Spleen (tissue), 11 donors: ENCODE results near the gene MARK1. TPM values are rescaled to one million over a fixed set of nuclear protein-coding genes. Genes with fewer than 3 reads are reported as not detected.
A peak's percentile ranks its signal among the peaks of the same experiment; 100 is the strongest.

Source experiments
- DNase-seq: peaks from one replicate; pipeline ENCODE4 v3.0.0-alpha.2; 2020
- H3K27ac ChIP-seq, 8 donors: fragments of 200-600 bp; sonication (generic) in 7 of 8; 1 replicate in 4 of 8; 2 replicates in 4 of 8; pipeline versions ENCODE4 v1.5.0 to v1.8.0; 2016 to 2021; ENCODE audit warnings: inconsistent platforms in 4 of 8, mild to moderate bottlenecking in 4 of 8, moderate library complexity in 1 of 8
- H3K27me3 ChIP-seq, 7 donors: fragments of 200-600 bp; sonication (generic) in 6 of 7; replicated peaks in 1 of 7; 1 replicate in 4 of 7; 2 replicates in 3 of 7; pipeline versions ENCODE4 v1.5.0 to v1.8.0; 2016 to 2021; ENCODE audit warnings: inconsistent platforms in 3 of 7, mild to moderate bottlenecking in 1 of 7
- H3K36me3 ChIP-seq, 6 donors: fragments of 200-600 bp; sonication (generic) in 5 of 6; 1 replicate in 4 of 6; 2 replicates in 2 of 6; pipeline versions ENCODE4 v1.5.0 to v1.8.0; 2016 to 2021; ENCODE audit warnings: inconsistent platforms in 2 of 6
- H3K4me1 ChIP-seq, 6 donors: fragments of 200-600 bp; sonication (generic) in 5 of 6; 1 replicate in 3 of 6; 2 replicates in 3 of 6; pipeline versions ENCODE4 v1.5.0 to v1.8.0; 2016 to 2021; ENCODE audit warnings: inconsistent platforms in 3 of 6
- H3K4me3 ChIP-seq, 8 donors: fragments of 200-600 bp; sonication (generic) in 7 of 8; 1 replicate in 4 of 8; 2 replicates in 4 of 8; pipeline versions ENCODE4 v1.5.0 to v1.8.0; 2016 to 2021; ENCODE audit warnings: inconsistent platforms in 4 of 8, mild to moderate bottlenecking in 4 of 8, moderate library complexity in 2 of 8
- H3K9me3 ChIP-seq, 8 donors: fragments of 200-600 bp; sonication (generic) in 7 of 8; 1 replicate in 4 of 8; 2 replicates in 4 of 8; pipeline versions ENCODE4 v1.5.0 to v1.8.0; 2016 to 2021; ENCODE audit warnings: inconsistent platforms in 4 of 8
- CTCF ChIP-seq, 11 experiments: fragments of 200-600 bp in 7 of 11; fragments of 450-650 bp in 4 of 11; sonication (generic) in 4 of 11; IDR thresholded peaks in 8 of 11; conservative IDR thresholded peaks in 3 of 11; 1 replicate in 7 of 11; 2 replicates in 4 of 11; pipeline versions ENCODE4 v1.4.0 to v1.8.0; 2016 to 2021; ENCODE audit warnings: antibody characterized with exemption in 11 of 11, inconsistent platforms in 4 of 11, mild to moderate bottlenecking in 1 of 11
- POLR2A ChIP-seq, 3 donors: fragments of 450-650 bp; IDR thresholded peaks; one replicate each; pipeline ENCODE4 v1.5.1; 2017; ENCODE audit warnings: antibody characterized with exemption in 3 of 3, mild to moderate bottlenecking in 1 of 3
- POLR2AphosphoS5 ChIP-seq, 3 donors: sonication (generic); formaldehyde crosslinking; IDR thresholded peaks; one replicate each; pipeline ENCODE4 v1.5.1; 2017; ENCODE audit warnings: antibody characterized with exemption in 3 of 3
- WGBS, 5 donors: extraction: QIAGEN DNeasy Blood & Tissue Kit in 3 of 5; methylation state at CpG; one replicate each; pipeline versions ENCODE4 v1.1.5 to v1.1.7; 2013 to 2018; 5-methylcytosine and 5-hydroxymethylcytosine counted together
- intact Hi-C: fragments of 100-400 bp; cut with DNase I; formaldehyde crosslinking; loops from one replicate; pipeline ENCODE4 v1.15.0; 2023; ENCODE audit warnings: low total_unique reads
- polyA plus RNA-seq, 3 donors: library from polyadenylated mRNA; stranded (reverse); fragments of 200-250 nt; gene quantifications; one replicate each; pipeline ENCODE4 v1.2.1, GENCODE V29; 2013
- total RNA-seq, 7 donors: library from RNA; depleted of rRNA in 3 of 7; stranded (reverse); fragments of >200 nt in 3 of 7; fragmentation: NEBNext Ultra II Directional in 4 of 7; extraction: Animal tissue kit (Norgen Biotek cat#: 25700) in 4 of 7; gene quantifications; one replicate each; pipeline versions ENCODE4 v1.1.0 to v1.2.1, GENCODE V29; 2016 to 2021
- donor health status: healthy with polysubstance abuse.
- donor health status: DM: no; HTN: no; CAD: no; lungs with moderate emphysema.
- donor health status: DM: no; HTN: no; CAD: no.
- donor health status: Bipolar disorder and iron deficiency.
- donor health status: healthy.
- donor health status: DM: no; HTN: no; CAD: no.
- donor health status: DM: yes; HTN: yes; CAD: no.

MARK1 gene
- total and polyA plus RNA-seq, 10 donors: 0.59 to 3.9 (median 2.1) TPM

DNA sequence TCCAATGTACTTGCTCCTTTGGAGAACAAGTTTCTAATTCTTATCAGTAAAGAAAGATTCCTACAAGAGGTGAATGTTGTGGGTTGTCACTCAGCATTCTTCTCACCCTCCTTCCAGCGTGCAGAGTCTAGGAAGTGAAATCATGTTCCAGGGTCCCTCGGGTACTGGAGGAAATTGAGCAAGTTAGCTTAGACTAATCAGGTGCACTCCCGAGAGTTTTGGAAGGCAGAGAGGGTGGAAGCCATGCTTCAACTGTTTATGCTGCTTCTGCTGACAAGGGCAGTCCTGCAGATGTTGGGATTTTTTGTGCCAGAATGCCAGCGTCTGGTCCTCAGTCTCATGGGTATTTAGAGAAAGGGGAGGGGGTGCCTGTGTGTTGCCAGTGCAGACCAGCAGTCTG, 157.0 kb downstream of the MARK1 start:
- intact Hi-C loops: loop anchor here (5.0 kb wide), 1 partner anchor 92 kb away; no protein-coding TSS in a partner anchor
- Histone ChIP-seq H3K9me3 (no peaks in the 10 kb centered on the region), H3K27ac (no peak overlapping the region), H3K4me1 (peaks cover 3 to 17% (median 7%) of the 10 kb centered on the region in 6 donors), H3K4me3 (no peak overlapping the region), H3K36me3 (no peaks in the 10 kb centered on the region), H3K27me3 (peaks cover 0 to 9% (median 0%) of the 10 kb centered on the region in 7 donors)
- 31 to 57% (median 33%) methylated on average over 4 of the region's 4 CpGs for WGBS, 5 donors
- no peak for DNase-seq
- TF ChIP-seq POLR2A (IDR thresholded peaks at IDR 0.05): no peak

DNA sequence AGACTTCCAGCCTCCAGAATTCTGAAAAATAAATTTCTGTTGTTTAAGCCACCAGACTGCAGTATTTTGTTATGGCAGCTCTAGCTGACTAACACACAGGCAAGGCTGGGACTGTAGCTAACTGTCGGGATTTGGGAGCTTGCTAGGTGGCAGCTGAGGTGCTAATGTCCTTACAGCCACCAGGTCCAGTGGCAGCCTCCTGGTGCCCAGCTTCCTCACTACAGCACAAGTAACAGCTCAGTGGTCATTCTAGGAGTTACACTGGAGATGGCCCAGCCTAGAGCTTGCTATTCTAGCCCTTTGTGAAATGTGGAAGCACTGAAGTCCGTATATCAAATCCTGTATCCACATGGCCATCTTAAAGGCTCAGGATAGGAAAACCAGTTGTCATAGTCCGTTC, 157.9 kb downstream of the MARK1 start:
- 87 to 95% (median 93%) methylated on average over 3 of the region's 3 CpGs for WGBS, 5 donors

DNA sequence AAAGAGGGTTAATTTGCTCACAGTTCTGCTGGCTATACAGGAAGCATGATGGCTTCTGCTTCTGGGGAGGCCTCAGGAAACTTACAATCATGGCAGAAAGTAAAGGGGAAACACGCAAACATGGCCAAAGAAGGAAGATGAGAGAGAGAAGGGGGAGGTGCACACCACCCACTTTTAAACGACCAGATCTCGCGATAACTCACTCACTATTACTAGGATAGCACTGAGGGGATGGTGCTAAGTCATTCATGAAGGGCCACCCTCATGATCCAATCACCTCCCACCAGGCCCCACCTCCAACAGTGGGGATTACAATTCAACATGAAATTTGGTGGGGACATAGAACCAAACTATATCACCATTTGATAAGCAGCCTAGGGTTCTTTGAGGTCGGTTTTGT, 159.9 kb downstream of the MARK1 start:
- TF ChIP-seq CTCF (IDR thresholded peaks at IDR 0.05 in 8 of 11, conservative IDR thresholded peaks at IDR 0.05 in 3 of 11) (no peak), POLR2AphosphoS5 (IDR thresholded peaks at IDR 0.05) (no peak), POLR2A (IDR thresholded peaks at IDR 0.05) (no peak)
- Histone ChIP-seq H3K27me3 (peaks cover 0 to 28% (median 6%) of the 10 kb centered on the region in 7 donors), H3K36me3 (no peaks in the 10 kb centered on the region), H3K9me3 (no peaks in the 10 kb centered on the region), H3K4me1 (peaks cover 2 to 24% (median 15%) of the 10 kb centered on the region in 6 donors), H3K4me3 (no peak overlapping the region), H3K27ac (no peak overlapping the region)
- no peak for DNase-seq
- intact Hi-C loops: no loop called here
- WGBS, 5 donors: 81 to 96% (median 82%) methylated on average over 5 of the region's 5 CpGs

More for the DNA sequence above, 157.9 kb downstream of the MARK1 start:
- peaks cover 0 to 19% (median 6%) of the 10 kb centered on the region in 7 donors for H3K27me3 ChIP-seq
- H3K4me3 ChIP-seq: no peak overlapping the region
- TF ChIP-seq POLR2A (IDR thresholded peaks at IDR 0.05) (no peak), POLR2AphosphoS5 (IDR thresholded peaks at IDR 0.05) (no peak), CTCF (IDR thresholded peaks at IDR 0.05 in 8 of 11, conservative IDR thresholded peaks at IDR 0.05 in 3 of 11) (no peak)
- peaks cover 0 to 18% (median 13%) of the 10 kb centered on the region in 6 donors for H3K4me1 ChIP-seq
- no peaks in the 10 kb centered on the region for H3K36me3 ChIP-seq
- no peak for DNase-seq
- H3K9me3 ChIP-seq: no peaks in the 10 kb centered on the region
- intact Hi-C loops: no loop called here
- no peak overlapping the region for H3K27ac ChIP-seq

- intact Hi-C loops: no loop called here
- H3K36me3 ChIP-seq: no peaks in the 10 kb centered on the region
- TF ChIP-seq POLR2A (IDR thresholded peaks at IDR 0.05): no peak
- no peak for TF ChIP-seq POLR2AphosphoS5 (IDR thresholded peaks at IDR 0.05)
- no peak for TF ChIP-seq CTCF (IDR thresholded peaks at IDR 0.05 in 8 of 11, conservative IDR thresholded peaks at IDR 0.05 in 3 of 11)
- H3K4me1 ChIP-seq: peaks cover 2 to 24% (median 15%) of the 10 kb centered on the region in 6 donors
- WGBS, 5 donors: 35 to 41% (median 41%) methylated on average over 14 of the region's 14 CpGs
- H3K27ac ChIP-seq: peak overlapping the region in 1 of 8 donors; percentile 87
- peak overlapping the region in 7 of 8 donors; percentile 59 to 84 (median 69) for H3K4me3 ChIP-seq
- no peaks in the 10 kb centered on the region for H3K9me3 ChIP-seq
- DNase-seq: no peak
- H3K27me3 ChIP-seq: peaks cover 0 to 28% (median 6%) of the 10 kb centered on the region in 7 donors
These were observed 161.7 kb downstream of the MARK1 start for GRCh38 chr1:220689666-220690065.
